PC-9 (cell line): ENCODE results near the gene PRR5. TPM values are rescaled to one million over a fixed set of nuclear protein-coding genes. Genes with fewer than 3 reads are reported as not detected.
"Not testable (repeated sequence)": the region's sequence is repeated elsewhere in the genome, so short reads cannot be mapped to it uniquely, and the experiment has no call there.

ENCODE experiments used
- BruUV-seq: library from RNA; stranded (reverse); fragments of 400-500 nt; replicated peaks from 2 replicates; lab custom pipeline; 2021; lab: Mats Ljungman, UMichigan
- CTCF ChIA-PET: fragments of 300-600 bp; sonication (Branson Sonifier 250); formaldehyde crosslinking; loops from one replicate; lab custom pipeline; 2022; ENCODE audit warnings: antibody characterized with exemption; lab: Charles Lee
- POLR2A ChIA-PET: fragments of 300-600 bp; sonication (Branson Sonifier 250); formaldehyde crosslinking; loops from one replicate; lab custom pipeline; 2022; ENCODE audit warnings: antibody characterized with exemption; ENCODE audit not compliant: unreplicated experiment; lab: Charles Lee
- DNase-seq, 2 experiments: peaks; one replicate each; pipeline versions ENCODE4 v3.0.0 to v3.0.0-alpha.2; 2015 to 2022; ENCODE audit warnings: mixed read lengths in 1 of 2
- H2AFZ ChIP-seq: fragments of 200-600 bp; sonication (generic); 2 replicates; pipeline ENCODE4 v1.8.1; 2017; ENCODE audit warnings: antibody characterized with exemption
- H3F3A ChIP-seq: fragments of 200-600 bp; sonication (generic); 2 replicates; pipeline ENCODE4 v1.8.1; 2017; ENCODE audit warnings: antibody characterized with exemption, mild to moderate bottlenecking, low read depth; ENCODE audit not compliant: insufficient read depth
- H3K27ac ChIP-seq: fragments of 200-600 bp; sonication (generic); 2 replicates; pipeline ENCODE4 v1.6.1; 2016; ENCODE audit warnings: mixed run types
- H3K27me3 ChIP-seq: fragments of 200-600 bp; sonication (generic); 2 replicates; pipeline ENCODE4 v1.6.1; 2016; ENCODE audit warnings: low read depth, mixed run types; ENCODE audit not compliant: insufficient read depth
- H3K36me3 ChIP-seq: fragments of 200-600 bp; sonication (generic); 2 replicates; pipeline ENCODE4 v1.6.1; 2016; ENCODE audit warnings: low read depth, mixed run types
- H3K4me1 ChIP-seq: fragments of 200-600 bp; sonication (generic); replicated peaks from 2 replicates; pipeline ENCODE4 v1.6.1; 2016; ENCODE audit warnings: mixed run types; ENCODE audit not compliant: insufficient read depth
- H3K4me2 ChIP-seq: fragments of 200-600 bp; sonication (generic); 2 replicates; pipeline ENCODE4 v1.6.1; 2017; ENCODE audit warnings: mixed run types
- H3K4me3 ChIP-seq: fragments of 200-600 bp; sonication (generic); 2 replicates; pipeline ENCODE4 v1.6.1; 2016; ENCODE audit warnings: mixed run types
- H3K79me2 ChIP-seq: fragments of 200-600 bp; sonication (generic); 2 replicates; pipeline ENCODE4 v1.6.1; 2017; ENCODE audit warnings: low read depth, mixed run types
- H3K9me2 ChIP-seq: fragments of 200-600 bp; sonication (generic); 2 replicates; pipeline ENCODE4 v1.8.1; 2017; ENCODE audit warnings: mild to moderate bottlenecking; ENCODE audit not compliant: insufficient read depth
- H3K9me3 ChIP-seq: fragments of 200-600 bp; sonication (generic); 2 replicates; pipeline ENCODE4 v1.8.1; 2016; ENCODE audit warnings: low read depth; ENCODE audit not compliant: insufficient read depth
- H4K20me1 ChIP-seq: fragments of 200-600 bp; sonication (generic); 2 replicates; pipeline ENCODE4 v1.8.1; 2017; ENCODE audit not compliant: insufficient read depth
- EZH2 ChIP-seq: fragments of 200-600 bp; sonication (generic); IDR thresholded peaks from 2 replicates; pipeline ENCODE4 v1.8.0; 2017; ENCODE audit warnings: antibody characterized with exemption, low read depth
- intact Hi-C: fragments of 100-400 bp; cut with micrococcal nuclease; formaldehyde crosslinking; loops from one replicate; pipeline ENCODE4 v1.10.0; 2022; ENCODE audit not compliant: unreplicated experiment
- total RNA-seq: library from RNA; stranded (reverse); gene quantifications from 2 replicates; pipeline ENCODE4 v1.2.3, GENCODE V29; 2021
- TF ChIP-seq, protein P1 (sequence below): fragments of 200-600 bp; sonication (generic); conservative IDR thresholded peaks from 2 replicates; pipeline ENCODE4 v1.6.1; 2017; ENCODE audit warnings: mixed run types, antibody characterized with exemption, mild to moderate bottlenecking, moderate library complexity

PRR5 gene
- total RNA-seq, 1 experiment from 2014 or later: 22.1 TPM

DNA sequence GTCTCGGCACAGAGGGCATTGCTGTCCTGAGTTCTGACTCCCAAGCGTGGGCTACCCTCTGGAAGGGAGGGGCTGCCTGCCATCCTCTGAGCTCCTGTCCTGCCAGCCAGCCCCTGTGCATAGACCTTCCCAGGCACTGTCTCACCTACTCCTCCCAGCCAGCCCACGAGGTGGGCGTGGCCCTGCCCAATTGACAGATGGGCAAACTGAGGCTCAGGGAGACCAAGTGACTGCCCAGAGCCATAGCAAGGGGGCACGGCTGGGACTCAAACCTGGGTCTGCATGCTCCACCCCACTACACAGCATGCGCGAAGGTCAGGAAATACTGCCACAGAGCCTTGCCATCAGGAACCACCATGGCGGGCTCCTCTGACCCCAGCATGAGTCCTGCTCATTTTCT is 29.4 kb upstream of the PRR5 start:
- H3K9me3 ChIP-seq: no peaks in the 10 kb centered on the region
- no peak for DNase-seq
- H4K20me1 ChIP-seq: no peaks in the 10 kb centered on the region; the same call in 1 of the 2 replicates
- H3K79me2 ChIP-seq: no peaks in the 10 kb centered on the region
- H3K36me3 ChIP-seq: no peaks in the 10 kb centered on the region
- CTCF ChIA-PET: no interaction called here
- peaks cover 11% of the 10 kb centered on the region; the same call in 1 of the 2 replicates for H3F3A ChIP-seq
- H3K4me2 ChIP-seq: no peak overlapping the region
- H3K27me3 ChIP-seq: peaks cover 33% of the 10 kb centered on the region
- no TSS peak for BruUV-seq
- H2AFZ ChIP-seq: no peak overlapping the region
- TF ChIP-seq EZH2: no peak
- TF ChIP-seq, protein P1, sequence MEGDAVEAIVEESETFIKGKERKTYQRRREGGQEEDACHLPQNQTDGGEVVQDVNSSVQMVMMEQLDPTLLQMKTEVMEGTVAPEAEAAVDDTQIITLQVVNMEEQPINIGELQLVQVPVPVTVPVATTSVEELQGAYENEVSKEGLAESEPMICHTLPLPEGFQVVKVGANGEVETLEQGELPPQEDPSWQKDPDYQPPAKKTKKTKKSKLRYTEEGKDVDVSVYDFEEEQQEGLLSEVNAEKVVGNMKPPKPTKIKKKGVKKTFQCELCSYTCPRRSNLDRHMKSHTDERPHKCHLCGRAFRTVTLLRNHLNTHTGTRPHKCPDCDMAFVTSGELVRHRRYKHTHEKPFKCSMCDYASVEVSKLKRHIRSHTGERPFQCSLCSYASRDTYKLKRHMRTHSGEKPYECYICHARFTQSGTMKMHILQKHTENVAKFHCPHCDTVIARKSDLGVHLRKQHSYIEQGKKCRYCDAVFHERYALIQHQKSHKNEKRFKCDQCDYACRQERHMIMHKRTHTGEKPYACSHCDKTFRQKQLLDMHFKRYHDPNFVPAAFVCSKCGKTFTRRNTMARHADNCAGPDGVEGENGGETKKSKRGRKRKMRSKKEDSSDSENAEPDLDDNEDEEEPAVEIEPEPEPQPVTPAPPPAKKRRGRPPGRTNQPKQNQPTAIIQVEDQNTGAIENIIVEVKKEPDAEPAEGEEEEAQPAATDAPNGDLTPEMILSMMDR: no peak
- peaks cover 10% of the 10 kb centered on the region for H3K4me1 ChIP-seq
- H3K4me3 ChIP-seq: no peak overlapping the region
- POLR2A ChIA-PET: no interaction called here
- no peaks in the 10 kb centered on the region for H3K9me2 ChIP-seq
- no peak overlapping the region for H3K27ac ChIP-seq
- intact Hi-C loops: no loop called here

DNA sequence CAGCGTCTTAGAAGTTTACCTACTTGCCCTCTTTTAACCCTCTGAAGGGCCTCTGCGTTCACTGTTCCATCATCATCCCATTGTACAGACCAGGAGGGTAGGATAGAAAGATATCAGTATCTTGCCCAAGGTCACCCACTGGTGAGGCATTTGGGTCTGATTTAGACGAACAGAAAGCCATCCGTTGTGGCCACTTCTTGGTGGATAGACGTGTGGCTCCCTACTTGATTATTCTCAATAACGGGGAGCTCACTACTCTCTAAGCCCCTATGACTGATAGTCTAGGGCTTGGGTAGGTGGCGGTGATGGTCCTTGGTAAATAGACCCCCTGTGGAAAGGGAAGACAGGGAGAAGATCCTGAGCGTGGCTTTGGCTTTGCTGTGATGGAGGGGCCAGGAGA is 28.6 kb upstream of the PRR5 start:
- no peak overlapping the region for H3K4me2 ChIP-seq
- peaks cover 26% of the 10 kb centered on the region for H3K27me3 ChIP-seq
- intact Hi-C loops: no loop called here
- H3K4me1 ChIP-seq: peaks cover 10% of the 10 kb centered on the region
- no peak overlapping the region for H3K4me3 ChIP-seq
- H3F3A ChIP-seq: peaks cover 8% of the 10 kb centered on the region; the same call in 1 of the 2 replicates
- ChIA-PET POLR2A (no interaction called here), CTCF (interaction anchor here (1.0 kb wide), 1 partner anchor 680 kb away, joined by 3 read pairs; no protein-coding TSS in a partner anchor)
- H3K27ac ChIP-seq: no peak overlapping the region
- no TSS peak for BruUV-seq
- TF ChIP-seq, protein P1: no peak
- TF ChIP-seq EZH2: no peak
- H4K20me1 ChIP-seq: no peaks in the 10 kb centered on the region
- H2AFZ ChIP-seq: no peak overlapping the region
- no peaks in the 10 kb centered on the region for H3K9me2 ChIP-seq
- H3K9me3 ChIP-seq: no peaks in the 10 kb centered on the region
- DNase-seq: no peak
- H3K79me2 ChIP-seq: no peaks in the 10 kb centered on the region
- H3K36me3 ChIP-seq: no peaks in the 10 kb centered on the region

DNA sequence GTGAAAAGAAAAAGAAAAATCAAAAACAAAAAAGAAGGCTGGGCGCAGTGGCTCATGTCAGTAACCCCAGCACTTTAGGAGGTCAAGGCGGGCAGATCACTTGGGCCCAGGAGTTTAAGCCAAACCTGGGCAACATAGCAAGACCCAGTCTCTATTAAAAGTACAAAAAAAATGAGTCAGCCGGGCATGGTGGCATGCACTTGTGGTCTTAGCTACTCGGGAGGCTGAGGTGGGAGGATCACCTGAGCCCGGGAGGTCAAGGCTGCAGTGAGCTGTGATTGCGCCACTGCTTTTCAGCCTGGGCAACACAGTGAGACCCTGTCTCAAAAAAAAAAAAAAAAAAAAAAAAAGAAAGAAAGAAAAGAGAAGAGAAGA is 26.0 kb upstream of the PRR5 start:
- CTCF ChIA-PET: interaction anchor here (0.6 kb wide), 1 partner anchor 1314 kb away, joined by 5 read pairs; no protein-coding TSS in a partner anchor
- H3K79me2 ChIP-seq, H3K27me3 ChIP-seq, H2AFZ ChIP-seq, H3K4me1 ChIP-seq, H3K36me3 ChIP-seq, DNase-seq, H4K20me1 ChIP-seq, H3K4me2 ChIP-seq, H3F3A ChIP-seq, H3K9me2 ChIP-seq, intact Hi-C loops, BruUV-seq, H3K4me3 ChIP-seq, H3K27ac ChIP-seq, POLR2A ChIA-PET, H3K9me3 ChIP-seq: not testable (repeated sequence)
